Activated CD4-positive, alpha-beta memory T cell treated with anti-CD3 and anti-CD28 coated beads, Interleukin-2, amount 10 ng/mL, durations not matched to agents 7 days and 5 days (primary cell): ENCODE results near the gene PLCZ1. TPM values are rescaled to one million over a fixed set of nuclear protein-coding genes. Genes with fewer than 3 reads are reported as not detected.
"Not testable (repeated sequence)": the region's sequence is repeated elsewhere in the genome, so short reads cannot be mapped to it uniquely, and the experiment has no call there.

ENCODE experiments used
- CTCF ChIA-PET: fragments of 350-600 bp; sonication (Branson Sonifier 250); formaldehyde crosslinking; loops from one replicate; lab custom pipeline; 2021; ENCODE audit warnings: antibody characterized with exemption, inconsistent platforms; lab: Charles Lee
- POLR2A ChIA-PET: fragments of 350-600 bp; sonication (Branson Sonifier 250); formaldehyde crosslinking; loops from one replicate; lab custom pipeline; 2021; ENCODE audit warnings: antibody characterized with exemption; lab: Charles Lee
- DNase-seq: peaks from one replicate; pipeline ENCODE4 v3.0.0-alpha.2; 2020
- H3K27ac Mint-ChIP-seq: one replicate; pipeline ENCODE4 v1.8.0; 2021; ENCODE audit warnings: mild to moderate bottlenecking, mixed read lengths
- H3K27me3 Mint-ChIP-seq: one replicate; pipeline ENCODE4 v1.8.0; 2021; ENCODE audit warnings: mixed read lengths
- H3K36me3 Mint-ChIP-seq: one replicate; pipeline ENCODE4 v1.8.0; 2021; ENCODE audit warnings: low read depth, mixed read lengths
- H3K4me1 Mint-ChIP-seq: one replicate; pipeline ENCODE4 v1.8.0; 2021; ENCODE audit warnings: mixed read lengths
- H3K4me3 Mint-ChIP-seq: one replicate; pipeline ENCODE4 v1.8.0; 2021; ENCODE audit warnings: mild to moderate bottlenecking, mixed read lengths
- H3K9me3 Mint-ChIP-seq: one replicate; pipeline ENCODE4 v1.8.0; 2021; ENCODE audit warnings: mixed read lengths
- total RNA-seq, 2 experiments: library from RNA; stranded (reverse); gene quantifications; one replicate each; pipeline ENCODE4 v1.2.3, GENCODE V29; 2021

The PLCZ1 gene
- total RNA-seq = not detected

GRCh38 chr12:18737819-18738218 lies at the start of gene PLCZ1, which contains the start of gene CAPZA3:
Gene PLCZ1 (minus strand): TSS chr12:18738012. CDS start chr12:18737371, 641 bp downstream.
Gene CAPZA3 (plus strand): TSS chr12:18738119. CDS start chr12:18738269, 150 bp downstream.
- H3K9me3 Mint-ChIP-seq = peaks cover 5% of the 10 kb centered on the region
- H3K4me1 Mint-ChIP-seq = no peaks in the 10 kb centered on the region
- H3K27me3 Mint-ChIP-seq = no peaks in the 10 kb centered on the region
- no peak within 1 kb of the TSS for H3K27ac Mint-ChIP-seq
- ChIA-PET CTCF (interaction anchor here (1.0 kb wide), 1 partner anchor 522 kb away, joined by 4 read pairs; no protein-coding TSS in a partner anchor), POLR2A (no interaction called here)
- DNase-seq = no peak
- no peaks in the 10 kb centered on the region for H3K36me3 Mint-ChIP-seq
- H3K4me3 Mint-ChIP-seq = no peak within 1 kb of the TSS

DNA sequence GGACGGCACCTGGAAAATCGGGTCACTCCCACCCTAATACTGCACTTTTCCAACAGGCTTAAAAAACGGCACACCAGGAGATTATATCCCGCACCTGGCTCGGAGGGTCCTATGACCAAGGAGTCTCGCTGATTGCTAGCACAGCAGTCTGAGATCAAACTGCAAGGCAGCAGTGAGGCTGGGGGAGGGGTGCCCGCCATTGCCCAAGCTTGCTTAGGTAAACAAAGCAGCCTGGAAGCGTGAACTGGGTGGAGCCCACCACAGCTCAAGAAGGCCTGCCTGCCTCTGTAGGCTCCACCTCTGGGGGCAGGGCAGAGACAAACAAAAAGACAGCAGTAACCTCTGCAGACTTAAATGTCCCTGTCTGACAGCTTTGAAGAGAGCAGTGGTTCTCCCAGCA lies 47.7 kb upstream of the PLCZ1 start:
- H3K27me3 Mint-ChIP-seq, H3K4me1 Mint-ChIP-seq, H3K27ac Mint-ChIP-seq, POLR2A ChIA-PET, H3K36me3 Mint-ChIP-seq, H3K4me3 Mint-ChIP-seq, DNase-seq, CTCF ChIA-PET, H3K9me3 Mint-ChIP-seq: not testable (repeated sequence)

DNA sequence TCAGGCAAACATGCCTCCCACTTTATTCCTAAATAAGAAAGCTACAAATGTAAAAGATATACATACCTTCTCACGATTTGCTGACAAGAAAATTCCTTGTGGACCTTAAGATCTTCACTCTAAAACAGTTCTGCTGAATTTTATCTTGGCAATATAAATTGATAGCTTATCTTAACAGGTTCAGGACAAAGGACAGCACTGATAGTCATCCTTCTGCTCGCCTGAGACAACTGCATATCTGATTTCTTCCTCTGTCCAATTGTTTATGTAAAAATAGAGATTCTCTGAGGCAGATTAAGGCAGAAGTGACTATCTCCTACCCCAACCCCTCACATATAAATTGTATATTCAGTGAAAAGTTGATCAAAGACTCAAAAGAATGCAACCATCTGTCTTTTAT lies 45.0 kb upstream of the PLCZ1 start:
- CTCF ChIA-PET = no interaction called here

DNA sequence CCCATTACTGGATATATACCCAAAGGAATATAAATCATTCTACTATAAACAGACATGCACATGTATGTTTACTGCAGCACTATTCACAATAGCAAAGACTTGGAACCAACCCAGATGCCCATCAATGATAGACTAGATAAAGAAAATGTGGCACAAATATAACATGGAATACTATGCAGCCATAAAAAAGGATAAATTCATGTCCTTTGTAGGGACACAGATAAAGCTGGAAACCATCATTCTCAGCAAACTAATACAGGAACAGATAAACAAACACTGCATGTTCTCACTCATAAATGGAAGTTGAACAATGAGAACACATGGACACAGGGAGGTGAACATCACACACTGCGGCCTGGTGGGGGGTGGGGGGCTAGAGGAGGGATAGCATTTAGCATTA lies 28.7 kb upstream of the PLCZ1 start:
- H3K4me3 Mint-ChIP-seq, H3K27me3 Mint-ChIP-seq, H3K9me3 Mint-ChIP-seq, CTCF ChIA-PET, DNase-seq, H3K36me3 Mint-ChIP-seq, H3K27ac Mint-ChIP-seq, POLR2A ChIA-PET, H3K4me1 Mint-ChIP-seq: not testable (repeated sequence)

More for the DNA sequence above, 45.0 kb upstream of the PLCZ1 start:
- Mint-ChIP-seq H3K4me3 (no peak overlapping the region), H3K4me1 (no peaks in the 10 kb centered on the region), H3K36me3 (no peaks in the 10 kb centered on the region), H3K27me3 (no peaks in the 10 kb centered on the region), H3K27ac (no peak overlapping the region), H3K9me3 (peaks cover 4% of the 10 kb centered on the region)
- POLR2A ChIA-PET = no interaction called here
- no peak for DNase-seq

DNA sequence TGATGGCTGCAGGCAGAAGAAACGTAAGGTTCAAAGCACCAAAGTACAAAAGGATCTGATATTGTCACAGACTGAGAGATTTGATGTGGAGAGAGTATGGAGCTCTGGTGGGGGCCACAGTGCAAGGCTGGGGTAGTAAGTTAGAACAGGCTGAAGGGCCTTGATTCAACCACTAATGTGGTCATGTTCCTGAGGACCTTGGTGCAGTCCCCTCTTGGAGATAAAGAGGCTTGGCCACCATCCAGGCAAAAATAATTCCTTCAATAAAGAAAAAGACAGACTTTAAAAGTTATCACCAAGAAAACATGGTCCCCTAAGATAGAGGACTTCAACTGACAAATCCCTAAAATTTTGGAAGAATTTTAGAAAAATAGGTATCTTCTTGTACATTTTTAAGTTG lies 17.5 kb upstream of the PLCZ1 start:
- ChIA-PET POLR2A (no interaction called here), CTCF (interaction anchor here (0.6 kb wide), 1 partner anchor 27 kb away, joined by 3 read pairs; no protein-coding TSS in a partner anchor)
- Mint-ChIP-seq H3K27ac (no peak overlapping the region), H3K4me1 (no peaks in the 10 kb centered on the region), H3K36me3 (no peaks in the 10 kb centered on the region), H3K9me3 (no peaks in the 10 kb centered on the region), H3K4me3 (no peak overlapping the region), H3K27me3 (no peaks in the 10 kb centered on the region)
- DNase-seq = no peak

- Mint-ChIP-seq H3K27ac (no peak overlapping the region), H3K9me3 (no peaks in the 10 kb centered on the region), H3K4me1 (no peaks in the 10 kb centered on the region), H3K27me3 (no peaks in the 10 kb centered on the region), H3K4me3 (no peak overlapping the region), H3K36me3 (no peaks in the 10 kb centered on the region)
- ChIA-PET POLR2A (no interaction called here), CTCF (no interaction called here)
- no peak for DNase-seq
Observed at GRCh38 chr12:18754124-18754707, 16.4 kb upstream of the PLCZ1 start.

DNA sequence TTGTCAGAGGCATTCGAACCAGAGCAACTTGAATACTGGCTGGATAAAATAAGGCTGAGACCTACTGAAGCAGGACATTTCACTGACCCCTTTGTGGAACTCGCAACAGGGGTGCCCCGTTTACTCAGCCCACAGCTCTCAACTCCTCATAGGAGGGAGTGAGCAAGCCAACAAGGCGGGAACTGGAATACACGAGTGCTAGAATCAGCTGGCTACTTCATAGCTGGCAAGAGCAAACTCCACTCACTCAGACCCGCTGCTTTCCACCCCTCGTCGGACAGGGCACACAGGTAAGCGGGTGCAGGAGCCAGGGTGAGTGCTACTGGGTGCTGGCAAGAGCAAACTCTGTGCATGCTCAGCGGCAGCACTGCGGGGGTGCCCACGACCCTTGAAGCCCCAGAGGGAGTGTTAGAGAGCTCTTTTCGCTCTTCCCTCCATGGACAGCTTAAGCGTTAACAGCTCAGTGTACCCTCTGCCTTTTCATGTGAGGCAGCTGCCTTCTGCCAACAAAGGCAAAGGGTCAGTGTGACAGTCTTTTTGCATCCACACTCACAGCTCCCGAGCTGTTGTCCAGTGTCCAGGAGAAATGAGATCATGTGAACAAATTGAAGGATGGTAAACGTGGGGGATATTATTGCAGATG lies 15.8 kb upstream of the PLCZ1 start:
- CTCF ChIA-PET = no interaction called here
- DNase-seq = no peak
- H3K36me3 Mint-ChIP-seq = no peaks in the 10 kb centered on the region
- H3K9me3 Mint-ChIP-seq = no peaks in the 10 kb centered on the region
- H3K27ac Mint-ChIP-seq = no peak overlapping the region
- no peaks in the 10 kb centered on the region for H3K4me1 Mint-ChIP-seq
- no peaks in the 10 kb centered on the region for H3K27me3 Mint-ChIP-seq
- no peak overlapping the region for H3K4me3 Mint-ChIP-seq
- POLR2A ChIA-PET = no interaction called here

- no peak for DNase-seq
- Mint-ChIP-seq H3K36me3 (no peaks in the 10 kb centered on the region), H3K9me3 (no peaks in the 10 kb centered on the region), H3K27ac (no peak overlapping the region), H3K27me3 (no peaks in the 10 kb centered on the region), H3K4me3 (no peak overlapping the region), H3K4me1 (no peaks in the 10 kb centered on the region)
- POLR2A ChIA-PET = no interaction called here
- CTCF ChIA-PET = no interaction called here
Observed at GRCh38 chr12:18752947-18753346, 15.1 kb upstream of the PLCZ1 start.

- H3K27me3 Mint-ChIP-seq = no peaks in the 10 kb centered on the region
- no peak for DNase-seq
- no peaks in the 10 kb centered on the region for H3K4me1 Mint-ChIP-seq
- H3K36me3 Mint-ChIP-seq = no peaks in the 10 kb centered on the region
- no peaks in the 10 kb centered on the region for H3K9me3 Mint-ChIP-seq
- ChIA-PET CTCF (no interaction called here), POLR2A (no interaction called here)
- H3K4me3 Mint-ChIP-seq = no peak overlapping the region
- no peak overlapping the region for H3K27ac Mint-ChIP-seq
Observed at GRCh38 chr12:18752280-18752920, 14.6 kb upstream of the PLCZ1 start.

DNA sequence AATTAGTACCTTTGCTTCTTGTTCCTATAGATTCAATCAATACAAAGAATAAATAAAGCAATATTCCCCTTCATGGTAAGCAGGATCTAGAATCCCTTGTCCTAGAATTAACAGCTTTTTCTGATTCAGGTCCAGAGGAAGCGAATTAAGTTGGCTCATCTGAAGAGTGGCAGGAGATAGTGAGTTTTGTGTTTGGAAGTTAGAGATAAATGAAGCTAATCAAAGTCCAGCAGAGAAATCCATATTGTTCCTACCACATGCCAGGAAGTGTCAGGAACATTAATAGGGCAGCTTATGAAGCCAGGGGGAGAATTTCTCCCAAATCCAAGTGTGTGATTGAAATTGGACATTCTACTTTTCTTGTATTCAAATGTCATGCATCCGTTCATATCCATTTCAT lies 14.1 kb upstream of the PLCZ1 start:
- Mint-ChIP-seq H3K27ac (no peak overlapping the region), H3K36me3 (no peaks in the 10 kb centered on the region), H3K4me1 (no peaks in the 10 kb centered on the region), H3K9me3 (no peaks in the 10 kb centered on the region), H3K27me3 (no peaks in the 10 kb centered on the region), H3K4me3 (no peak overlapping the region)
- no peak for DNase-seq
- ChIA-PET POLR2A (no interaction called here), CTCF (no interaction called here)

- Mint-ChIP-seq H3K27ac (no peak overlapping the region), H3K4me3 (no peak overlapping the region), H3K4me1 (no peaks in the 10 kb centered on the region), H3K9me3 (no peaks in the 10 kb centered on the region), H3K36me3 (no peaks in the 10 kb centered on the region), H3K27me3 (no peaks in the 10 kb centered on the region)
- ChIA-PET CTCF (no interaction called here), POLR2A (no interaction called here)
- DNase-seq = no peak
Observed at GRCh38 chr12:18750085-18750484, 12.3 kb upstream of the PLCZ1 start.

DNA sequence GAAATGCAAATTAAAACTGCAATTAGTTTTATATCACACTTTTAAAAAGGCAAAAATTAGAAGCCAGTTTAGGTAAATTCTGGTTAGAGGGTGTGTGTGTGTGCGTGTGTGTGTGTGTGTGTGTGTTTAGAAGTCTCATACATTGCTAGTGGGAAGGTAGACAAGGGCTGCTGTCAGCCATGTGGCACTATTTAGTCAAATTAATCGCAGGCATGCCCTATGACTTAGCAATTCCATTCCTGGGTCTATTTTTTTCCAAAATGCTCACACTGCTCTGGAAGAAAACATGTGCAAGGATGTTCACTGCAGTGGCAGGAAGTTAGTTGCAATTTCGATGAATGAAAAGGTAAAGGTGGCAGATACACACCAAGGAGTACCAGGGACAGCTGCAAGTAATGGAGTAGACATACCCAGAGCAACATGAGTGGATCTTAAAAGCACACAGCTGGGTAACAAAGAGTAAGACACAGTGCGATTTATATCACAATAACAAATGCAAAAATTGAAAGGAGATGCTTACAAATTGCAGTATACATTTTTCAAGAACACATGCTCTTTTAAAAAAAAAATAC lies 11.7 kb upstream of the PLCZ1 start:
- H3K4me1 Mint-ChIP-seq = no peaks in the 10 kb centered on the region
- ChIA-PET CTCF (no interaction called here), POLR2A (no interaction called here)
- no peaks in the 10 kb centered on the region for H3K27me3 Mint-ChIP-seq
- DNase-seq = no peak
- H3K4me3 Mint-ChIP-seq = no peak overlapping the region
- H3K9me3 Mint-ChIP-seq = no peaks in the 10 kb centered on the region
- no peak overlapping the region for H3K27ac Mint-ChIP-seq
- H3K36me3 Mint-ChIP-seq = no peaks in the 10 kb centered on the region

GRCh38 chr12:18747895-18748294 lies 10.1 kb upstream of the PLCZ1 start:
- POLR2A ChIA-PET = no interaction called here
- CTCF ChIA-PET = no interaction called here
- Mint-ChIP-seq H3K9me3 (no peaks in the 10 kb centered on the region), H3K36me3 (no peaks in the 10 kb centered on the region), H3K4me3 (no peak overlapping the region), H3K27ac (no peak overlapping the region), H3K4me1 (no peaks in the 10 kb centered on the region), H3K27me3 (no peaks in the 10 kb centered on the region)
- DNase-seq = no peak
